Measurements from ENCODE around the gene TMEM272. TPM values are rescaled to one million over a fixed set of nuclear protein-coding genes. Genes with fewer than 3 reads are reported as not detected.
A peak's percentile ranks its signal among the peaks of the same experiment; 100 is the strongest.

The TMEM272 gene
- polyA plus RNA-seq (0.01 TPM in 1 of 3 replicates, not detected in the others), polyA minus RNA-seq (0.06 to 0.13 TPM in 2 of 3 replicates, not detected in the other)
- polyA plus RNA-seq (2011; ENCODE audit: low read depth), result not detected
- not detected in 2 replicates for polyA plus RNA-seq (2011; cell fraction: cytosol; rRNA removed)
- 0.05 TPM in 1 of 2 replicates, not detected in the other for polyA plus RNA-seq (2011; cell fraction: nucleus; rRNA removed)
- polyA plus RNA-seq (2012; ENCODE audit: low replicate concordance), result not detected in 2 replicates
- not detected for polyA minus RNA-seq (2011; cell fraction: cytosol; rRNA and poly(A)+ RNA removed)
- polyA minus RNA-seq (2011; cell fraction: nucleus; rRNA and poly(A)+ RNA removed), result 0.16 and 0.21 TPM in 2 replicates

- Histone ChIP-seq H3K27ac (ENCODE audit: control insufficient read depth, insufficient read depth, low read length) (no peak within 1 kb of the TSS), H2AFZ (ENCODE audit: control insufficient read depth, low read length) (peak within 1 kb of the TSS; percentile 93), H4K20me1 (ENCODE audit: control insufficient read depth, extremely low read depth, insufficient read depth, low read length) (no peaks in the 10 kb centered on the region), H3K79me2 (ENCODE audit: control insufficient read depth, insufficient read depth, low read length) (no peaks in the 10 kb centered on the region), H3K4me3 (ENCODE audit: control insufficient read depth in 2 of 3, extremely low read depth in 1 of 3, insufficient read depth in 2 of 3, low read depth in 1 of 3, low read length in 3 of 3) (no peak within 1 kb of the TSS), H3K9me3 (ENCODE audit: control insufficient read depth, low read depth, low read length) (no peaks in the 10 kb centered on the region), H3K27me3 (ENCODE audit: control insufficient read depth, extremely low read depth, insufficient read depth, low read length) (peaks cover 5% of the 10 kb centered on the region), H3K36me3 (ENCODE audit: control insufficient read depth in 2 of 2, extremely low read depth in 1 of 2, insufficient read depth in 2 of 2, low read length in 2 of 2) (no peaks in the 10 kb centered on the region), H3K4me1 (ENCODE audit: control insufficient read depth, extremely low read depth, insufficient read depth, low read length) (no peaks in the 10 kb centered on the region), H3K9ac (ENCODE audit: control insufficient read depth, extremely low read depth, insufficient read depth, low read length) (no peak within 1 kb of the TSS), H3K9me1 (ENCODE audit: control insufficient read depth, extremely low read depth, insufficient read depth, low read length) (no peaks in the 10 kb centered on the region), H3K4me2 (ENCODE audit: control insufficient read depth, extremely low read depth, insufficient read depth, low read depth, low read length) (peak within 1 kb of the TSS; percentile 38)
- FAIRE-seq, result no peak
- DNase-seq (ENCODE audit: low read depth, low spot score), result no peak
- TF ChIP-seq CTCF (optimal IDR thresholded peaks at IDR 0.05 in 1 of 3, IDR thresholded peaks at IDR 0.05 in 1 of 3, conservative IDR thresholded peaks at IDR 0.05 in 1 of 3; ENCODE audit: extremely low read depth in 1 of 3, insufficient read depth in 2 of 3, low read length in 3 of 3) (peak; percentile 71 to 85 (median 79)), EZH2 (IDR thresholded peaks at IDR 0.05; ENCODE audit: low read length) (no peak)
- dilution Hi-C loops (cut with MboI; ENCODE audit: extremely low pct_ligation_motif_present, low sequenced_read_pairs), result no loop called here
Observed at GRCh38 chr13:51844862-51845573, at the start of gene TMEM272. TMEM272 (minus strand) TSS chr13:51845177; CDS start chr13:51838530, 6,647 bp downstream.

GRCh38 chr13:51894239-51894638 is 49.3 kb upstream of the TMEM272 start:
- DNase-seq (ENCODE audit: low read depth, low spot score) (no peak), FAIRE-seq (no peak)
- TF ChIP-seq EZH2 (IDR thresholded peaks at IDR 0.05; ENCODE audit: low read length), result no peak
- TF ChIP-seq CTCF (optimal IDR thresholded peaks at IDR 0.05 in 1 of 3, IDR thresholded peaks at IDR 0.05 in 1 of 3, conservative IDR thresholded peaks at IDR 0.05 in 1 of 3; ENCODE audit: extremely low read depth in 1 of 3, insufficient read depth in 2 of 3, low read length in 3 of 3), result no peak
- no peaks in the 10 kb centered on the region for H4K20me1 ChIP-seq (ENCODE audit: control insufficient read depth, extremely low read depth, insufficient read depth, low read length)
- no peak overlapping the region for H3K4me2 ChIP-seq (ENCODE audit: control insufficient read depth, extremely low read depth, insufficient read depth, low read depth, low read length)
- H3K36me3 ChIP-seq (ENCODE audit: control insufficient read depth in 2 of 2, extremely low read depth in 1 of 2, insufficient read depth in 2 of 2, low read length in 2 of 2), result no peaks in the 10 kb centered on the region
- H3K4me1 ChIP-seq (ENCODE audit: control insufficient read depth, extremely low read depth, insufficient read depth, low read length), result no peaks in the 10 kb centered on the region
- no peaks in the 10 kb centered on the region for H3K9me3 ChIP-seq (ENCODE audit: control insufficient read depth, low read depth, low read length)
- H3K27me3 ChIP-seq (ENCODE audit: control insufficient read depth, extremely low read depth, insufficient read depth, low read length), result peaks cover 10% of the 10 kb centered on the region
- no peak overlapping the region for H3K9ac ChIP-seq (ENCODE audit: control insufficient read depth, extremely low read depth, insufficient read depth, low read length)
- H2AFZ ChIP-seq (ENCODE audit: control insufficient read depth, low read length), result no peak overlapping the region
- no peak overlapping the region for H3K4me3 ChIP-seq (ENCODE audit: control insufficient read depth in 2 of 3, extremely low read depth in 1 of 3, insufficient read depth in 2 of 3, low read depth in 1 of 3, low read length in 3 of 3)
- no peaks in the 10 kb centered on the region for H3K9me1 ChIP-seq (ENCODE audit: control insufficient read depth, extremely low read depth, insufficient read depth, low read length)
- no peaks in the 10 kb centered on the region for H3K79me2 ChIP-seq (ENCODE audit: control insufficient read depth, insufficient read depth, low read length)
- dilution Hi-C loops (cut with MboI; ENCODE audit: extremely low pct_ligation_motif_present, low sequenced_read_pairs), result no loop called here
- H3K27ac ChIP-seq (ENCODE audit: control insufficient read depth, insufficient read depth, low read length), result no peak overlapping the region
